ENCODE data around the gene PIPOX. TPM values are rescaled to one million over a fixed set of nuclear protein-coding genes. Genes with fewer than 3 reads are reported as not detected.
A peak's percentile ranks its signal among the peaks of the same experiment; 100 is the strongest.

Gene PIPOX
- total and polyA plus RNA-seq, 2 of the 13 experiments (the other 11 are each of a cell fraction or from before 2014, with no cell fraction given): 87.3 to 154 TPM

DNA sequence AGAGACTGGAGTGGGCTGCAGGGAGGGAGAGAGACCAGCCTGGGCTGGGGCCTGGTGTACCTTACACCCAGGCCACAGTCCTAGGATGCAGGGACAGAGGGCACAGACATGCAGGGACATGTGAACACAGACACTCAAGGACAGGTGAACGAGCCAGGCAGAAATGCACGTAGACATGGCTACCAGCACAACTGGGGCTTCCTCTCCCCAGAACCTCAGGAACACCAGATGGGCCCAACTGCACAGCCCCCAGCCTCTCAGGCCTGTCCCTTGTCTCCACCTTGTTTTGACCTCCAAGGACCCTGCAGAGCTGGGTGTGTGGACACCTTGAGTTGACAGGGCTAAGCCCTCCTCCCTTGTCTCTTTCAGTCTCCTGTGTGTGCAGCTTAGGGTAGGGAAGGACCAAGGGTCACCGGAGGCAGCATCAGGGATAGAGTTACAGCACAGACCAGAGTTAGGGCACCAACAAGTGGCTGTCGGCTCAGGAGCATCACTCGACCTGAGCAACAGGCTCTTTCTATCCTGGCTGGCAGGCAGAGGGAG is 46.3 kb upstream of the PIPOX start (continued):
- TF ChIP-seq, protein P1, sequence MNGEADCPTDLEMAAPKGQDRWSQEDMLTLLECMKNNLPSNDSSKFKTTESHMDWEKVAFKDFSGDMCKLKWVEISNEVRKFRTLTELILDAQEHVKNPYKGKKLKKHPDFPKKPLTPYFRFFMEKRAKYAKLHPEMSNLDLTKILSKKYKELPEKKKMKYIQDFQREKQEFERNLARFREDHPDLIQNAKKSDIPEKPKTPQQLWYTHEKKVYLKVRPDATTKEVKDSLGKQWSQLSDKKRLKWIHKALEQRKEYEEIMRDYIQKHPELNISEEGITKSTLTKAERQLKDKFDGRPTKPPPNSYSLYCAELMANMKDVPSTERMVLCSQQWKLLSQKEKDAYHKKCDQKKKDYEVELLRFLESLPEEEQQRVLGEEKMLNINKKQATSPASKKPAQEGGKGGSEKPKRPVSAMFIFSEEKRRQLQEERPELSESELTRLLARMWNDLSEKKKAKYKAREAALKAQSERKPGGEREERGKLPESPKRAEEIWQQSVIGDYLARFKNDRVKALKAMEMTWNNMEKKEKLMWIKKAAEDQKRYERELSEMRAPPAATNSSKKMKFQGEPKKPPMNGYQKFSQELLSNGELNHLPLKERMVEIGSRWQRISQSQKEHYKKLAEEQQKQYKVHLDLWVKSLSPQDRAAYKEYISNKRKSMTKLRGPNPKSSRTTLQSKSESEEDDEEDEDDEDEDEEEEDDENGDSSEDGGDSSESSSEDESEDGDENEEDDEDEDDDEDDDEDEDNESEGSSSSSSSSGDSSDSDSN (CRISPR knock-in tag; IDR thresholded peaks at IDR 0.05): no peak
- peak; percentile 62; the same call in 1 of the 2 replicates for TF ChIP-seq ZSCAN29 (CRISPR knock-in tag; conservative IDR thresholded peaks at IDR 0.05)
- TF ChIP-seq, protein P2, sequence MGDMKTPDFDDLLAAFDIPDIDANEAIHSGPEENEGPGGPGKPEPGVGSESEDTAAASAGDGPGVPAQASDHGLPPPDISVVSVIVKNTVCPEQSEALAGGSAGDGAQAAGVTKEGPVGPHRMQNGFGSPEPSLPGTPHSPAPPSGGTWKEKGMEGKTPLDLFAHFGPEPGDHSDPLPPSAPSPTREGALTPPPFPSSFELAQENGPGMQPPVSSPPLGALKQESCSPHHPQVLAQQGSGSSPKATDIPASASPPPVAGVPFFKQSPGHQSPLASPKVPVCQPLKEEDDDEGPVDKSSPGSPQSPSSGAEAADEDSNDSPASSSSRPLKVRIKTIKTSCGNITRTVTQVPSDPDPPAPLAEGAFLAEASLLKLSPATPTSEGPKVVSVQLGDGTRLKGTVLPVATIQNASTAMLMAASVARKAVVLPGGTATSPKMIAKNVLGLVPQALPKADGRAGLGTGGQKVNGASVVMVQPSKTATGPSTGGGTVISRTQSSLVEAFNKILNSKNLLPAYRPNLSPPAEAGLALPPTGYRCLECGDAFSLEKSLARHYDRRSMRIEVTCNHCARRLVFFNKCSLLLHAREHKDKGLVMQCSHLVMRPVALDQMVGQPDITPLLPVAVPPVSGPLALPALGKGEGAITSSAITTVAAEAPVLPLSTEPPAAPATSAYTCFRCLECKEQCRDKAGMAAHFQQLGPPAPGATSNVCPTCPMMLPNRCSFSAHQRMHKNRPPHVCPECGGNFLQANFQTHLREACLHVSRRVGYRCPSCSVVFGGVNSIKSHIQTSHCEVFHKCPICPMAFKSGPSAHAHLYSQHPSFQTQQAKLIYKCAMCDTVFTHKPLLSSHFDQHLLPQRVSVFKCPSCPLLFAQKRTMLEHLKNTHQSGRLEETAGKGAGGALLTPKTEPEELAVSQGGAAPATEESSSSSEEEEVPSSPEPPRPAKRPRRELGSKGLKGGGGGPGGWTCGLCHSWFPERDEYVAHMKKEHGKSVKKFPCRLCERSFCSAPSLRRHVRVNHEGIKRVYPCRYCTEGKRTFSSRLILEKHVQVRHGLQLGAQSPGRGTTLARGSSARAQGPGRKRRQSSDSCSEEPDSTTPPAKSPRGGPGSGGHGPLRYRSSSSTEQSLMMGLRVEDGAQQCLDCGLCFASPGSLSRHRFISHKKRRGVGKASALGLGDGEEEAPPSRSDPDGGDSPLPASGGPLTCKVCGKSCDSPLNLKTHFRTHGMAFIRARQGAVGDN (CRISPR knock-in tag; IDR thresholded peaks at IDR 0.05): peak; percentile 92
- 0 out of 2 replicates have a peak, but pooled peaks have one; percentile 66 for TF ChIP-seq ZNF775 (CRISPR knock-in tag; IDR thresholded peaks at IDR 0.05; ENCODE audit: borderline replicate concordance)
- TF ChIP-seq, protein P3, sequence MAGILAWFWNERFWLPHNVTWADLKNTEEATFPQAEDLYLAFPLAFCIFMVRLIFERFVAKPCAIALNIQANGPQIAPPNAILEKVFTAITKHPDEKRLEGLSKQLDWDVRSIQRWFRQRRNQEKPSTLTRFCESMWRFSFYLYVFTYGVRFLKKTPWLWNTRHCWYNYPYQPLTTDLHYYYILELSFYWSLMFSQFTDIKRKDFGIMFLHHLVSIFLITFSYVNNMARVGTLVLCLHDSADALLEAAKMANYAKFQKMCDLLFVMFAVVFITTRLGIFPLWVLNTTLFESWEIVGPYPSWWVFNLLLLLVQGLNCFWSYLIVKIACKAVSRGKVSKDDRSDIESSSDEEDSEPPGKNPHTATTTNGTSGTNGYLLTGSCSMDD (CRISPR knock-in tag; IDR thresholded peaks at IDR 0.05): no peak
- peak; percentile 28; the same call in 1 of the 2 replicates for TF ChIP-seq ZFP90 (CRISPR knock-in tag; IDR thresholded peaks at IDR 0.05; ENCODE audit: borderline replicate concordance)
- TF ChIP-seq ARNTL (CRISPR knock-in tag; IDR thresholded peaks at IDR 0.05): peak; percentile 89
- peak; percentile 86 for TF ChIP-seq SPEN (CRISPR knock-in tag; IDR thresholded peaks at IDR 0.05; ENCODE audit: low read depth)
- TF ChIP-seq ZNF510 (CRISPR knock-in tag; IDR thresholded peaks at IDR 0.05; ENCODE audit: low read depth): 0 out of 2 replicates have a peak, but pooled peaks have one; percentile 57
- TF ChIP-seq RXRA (CRISPR knock-in tag; IDR thresholded peaks at IDR 0.05): peak; percentile 32; the same call in 1 of the 2 replicates
- peak; percentile 62; the same call in 1 of the 2 replicates for TF ChIP-seq ZNF263 (CRISPR knock-in tag; IDR thresholded peaks at IDR 0.05)
- 0 out of 2 replicates have a peak, but pooled peaks have one; percentile 52 for TF ChIP-seq SNAPC2 (CRISPR knock-in tag; IDR thresholded peaks at IDR 0.05)
- TF ChIP-seq ETV5 (CRISPR knock-in tag; IDR thresholded peaks at IDR 0.05; ENCODE audit: borderline replicate concordance): peak; percentile 55; the same call in 1 of the 2 replicates
- TF ChIP-seq GATAD2A (CRISPR knock-in tag; IDR thresholded peaks at IDR 0.05): no peak
- TF ChIP-seq HDAC1 (CRISPR knock-in tag; IDR thresholded peaks at IDR 0.05): peak; percentile 69
- no peak for TF ChIP-seq NONO (IDR thresholded peaks at IDR 0.05)
- peak; percentile 53; the same call in 1 of the 2 replicates for TF ChIP-seq NONO (CRISPR knock-in tag; conservative IDR thresholded peaks at IDR 0.05)
- peak; percentile 49; the same call in 1 of the 2 replicates for TF ChIP-seq AKAP8 (CRISPR knock-in tag; IDR thresholded peaks at IDR 0.05)
- no peak for TF ChIP-seq SMC3 (IDR thresholded peaks at IDR 0.05; ENCODE audit: low read length)
- peak; percentile 76; the same call in 1 of the 2 replicates for TF ChIP-seq ZNF607 (CRISPR knock-in tag; IDR thresholded peaks at IDR 0.05; ENCODE audit: borderline replicate concordance)
- TF ChIP-seq ZNF234 (CRISPR knock-in tag; conservative IDR thresholded peaks at IDR 0.05): no peak
- 0 out of 2 replicates have a peak, but pooled peaks have one; percentile 35 for TF ChIP-seq ZNF563 (CRISPR knock-in tag; IDR thresholded peaks at IDR 0.05)
- no peak for TF ChIP-seq ZNF878 (CRISPR knock-in tag; IDR thresholded peaks at IDR 0.05)
- peak; percentile 9; the same call in 1 of the 2 replicates for TF ChIP-seq ZNF264 (CRISPR knock-in tag; IDR thresholded peaks at IDR 0.05)
- no peak for TF ChIP-seq HHEX (CRISPR knock-in tag; IDR thresholded peaks at IDR 0.05)
